GM19035 (cell line): ENCODE results near the gene STK39.

Experiments
- ATAC-seq: cut with Tn5 transposase; IDR thresholded peaks from one replicate; pipeline ENCODE4 v1.9.1; 2021; ENCODE audit not compliant: unreplicated experiment

Gene STK39

DNA sequence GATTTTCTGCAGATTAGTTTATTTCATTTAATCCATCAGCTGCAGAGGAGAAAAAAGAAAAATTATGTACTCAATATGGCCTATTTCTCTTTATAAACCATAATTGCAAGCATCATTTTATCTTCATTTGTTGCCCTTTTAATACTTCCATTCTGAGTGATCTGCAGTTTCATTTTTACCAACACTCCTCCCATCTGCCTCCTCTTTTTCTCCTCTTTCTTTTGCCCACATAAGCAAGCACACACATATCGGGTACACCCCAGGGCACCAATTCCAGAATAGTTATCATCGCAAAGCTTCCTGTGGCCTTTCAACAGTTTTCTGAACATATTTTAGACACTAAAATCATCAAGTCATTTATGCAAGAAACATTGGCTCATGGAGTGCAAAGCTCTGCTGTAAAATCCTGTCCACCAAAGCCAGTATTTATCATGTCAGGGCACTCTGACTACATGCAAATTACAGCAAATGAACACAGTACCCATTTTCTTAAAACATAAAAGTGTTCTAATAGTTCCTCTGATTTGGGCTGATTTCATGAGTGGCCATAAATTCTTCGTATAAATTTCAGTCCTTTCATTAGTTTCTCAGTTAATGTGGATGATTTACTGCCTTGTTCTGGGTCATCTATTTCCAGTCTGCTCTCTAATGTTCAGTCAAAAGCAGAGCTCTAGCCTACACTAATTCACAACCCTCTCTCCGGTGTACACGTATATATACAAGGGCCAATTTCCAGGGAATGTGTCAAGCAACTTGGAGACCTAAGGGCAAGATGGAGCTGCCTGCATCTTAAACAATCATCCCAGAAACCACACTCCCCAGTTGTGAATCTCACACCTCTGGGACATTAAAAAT lies 281.3 kb downstream of the STK39 start:
- no peak for ATAC-seq

DNA sequence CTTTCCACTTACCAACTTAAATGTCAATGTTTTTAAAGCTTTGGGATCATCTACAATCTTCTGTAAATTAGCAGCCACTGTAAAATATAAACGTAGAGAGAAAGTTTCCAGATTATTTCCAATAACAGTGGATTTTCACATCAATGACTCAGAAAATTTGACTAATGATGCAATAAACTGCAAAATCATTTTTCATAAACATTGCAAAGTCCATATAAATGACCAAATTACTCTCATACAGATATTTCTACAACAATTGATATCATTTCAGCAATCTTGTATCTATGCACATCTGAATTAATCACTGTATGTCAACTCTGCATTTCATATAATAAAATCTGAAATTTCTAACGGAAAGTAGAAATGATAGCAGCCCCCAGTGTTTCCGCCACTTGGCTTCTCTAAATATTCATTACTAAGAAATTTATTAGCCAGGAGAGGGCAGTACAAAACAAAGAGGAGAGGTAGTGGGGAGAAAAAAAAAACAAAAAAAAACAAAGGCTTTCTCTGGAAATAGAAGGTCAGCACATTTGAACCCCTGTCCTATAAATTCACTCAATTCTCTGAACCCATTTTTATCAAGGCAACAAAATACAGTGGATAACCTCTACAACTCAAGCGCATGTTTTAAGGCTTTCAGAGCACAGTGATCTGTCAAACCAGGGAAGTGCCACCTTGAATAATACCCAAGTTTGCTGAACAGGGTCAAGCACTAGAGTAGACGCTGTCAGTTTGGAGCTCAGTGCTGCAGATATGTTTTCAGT lies 282.6 kb downstream of the STK39 start:
- ATAC-seq: no peak

DNA sequence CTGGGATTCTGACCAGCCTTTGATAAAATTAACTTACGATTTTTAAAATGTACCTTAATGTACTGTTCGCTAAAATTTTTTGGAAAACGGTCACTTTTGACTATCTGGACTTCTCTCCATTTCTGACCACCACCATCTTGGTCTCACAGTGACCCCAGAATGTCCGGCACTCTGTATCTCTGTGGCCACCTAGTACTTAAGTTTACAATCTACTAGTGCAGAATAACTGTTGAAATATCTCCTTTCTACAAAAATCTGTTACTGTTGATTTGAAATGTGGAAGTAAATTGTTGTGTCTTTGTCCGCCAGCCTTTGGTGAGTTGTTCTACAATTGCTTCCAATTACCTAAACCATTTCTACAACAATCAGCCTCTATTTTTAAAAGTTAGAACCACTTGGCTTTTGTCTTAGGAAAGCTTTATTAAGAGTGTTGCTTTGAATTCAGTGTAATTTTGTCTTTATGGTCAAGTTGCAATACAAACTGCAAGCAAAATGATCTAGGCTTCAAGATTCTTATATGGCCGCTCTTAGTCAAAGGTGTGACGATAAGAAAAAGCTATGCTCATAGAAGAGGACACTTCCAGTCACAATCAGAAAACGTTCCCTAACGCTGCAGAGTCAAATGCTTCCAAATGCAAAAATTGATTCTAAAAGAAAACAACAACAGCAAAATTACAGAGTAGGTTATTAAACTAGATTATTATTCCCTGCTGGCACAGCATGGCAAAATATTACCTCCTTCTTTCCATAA lies 283.3 kb downstream of the STK39 start:
- ATAC-seq: no peak

- no peak for ATAC-seq
Observed at GRCh38 chr2:167962436-167963226, 284.8 kb downstream of the STK39 start.

DNA sequence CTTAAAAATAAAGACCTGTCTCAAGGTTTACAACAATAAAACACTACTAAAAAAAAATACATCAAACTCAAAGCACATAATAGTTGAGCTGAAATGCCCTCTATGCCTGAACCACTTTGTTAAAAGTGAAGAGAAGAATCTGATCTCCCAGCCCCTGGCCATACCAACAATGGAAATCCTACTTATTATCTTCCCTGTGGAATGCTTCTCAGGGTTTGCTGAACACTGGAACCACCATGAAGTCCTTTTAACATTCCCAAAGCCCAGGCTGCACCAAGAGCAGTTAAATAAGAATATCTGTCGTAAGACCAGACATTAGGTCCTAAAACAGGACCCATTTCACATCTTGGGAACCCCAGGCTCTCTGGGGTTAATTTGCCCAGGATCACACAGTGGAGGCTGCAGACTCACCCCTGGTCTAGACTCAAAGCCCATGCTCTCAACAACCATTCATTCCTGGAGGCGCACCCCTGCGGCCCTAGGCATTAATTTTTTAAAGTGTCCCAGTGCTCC lies 285.8 kb downstream of the STK39 start:
- ATAC-seq: no peak

GRCh38 chr2:167960089-167960747 lies 287.2 kb downstream of the STK39 start:
- ATAC-seq: no peak

- ATAC-seq: no peak
Observed at GRCh38 chr2:167957662-167958061, 289.7 kb downstream of the STK39 start.

- ATAC-seq: no peak
Observed at GRCh38 chr2:167955264-167955906, 292.0 kb downstream of the STK39 start.

- no peak for ATAC-seq
Observed at GRCh38 chr2:167954495-167954894, 292.9 kb downstream of the STK39 start.

DNA sequence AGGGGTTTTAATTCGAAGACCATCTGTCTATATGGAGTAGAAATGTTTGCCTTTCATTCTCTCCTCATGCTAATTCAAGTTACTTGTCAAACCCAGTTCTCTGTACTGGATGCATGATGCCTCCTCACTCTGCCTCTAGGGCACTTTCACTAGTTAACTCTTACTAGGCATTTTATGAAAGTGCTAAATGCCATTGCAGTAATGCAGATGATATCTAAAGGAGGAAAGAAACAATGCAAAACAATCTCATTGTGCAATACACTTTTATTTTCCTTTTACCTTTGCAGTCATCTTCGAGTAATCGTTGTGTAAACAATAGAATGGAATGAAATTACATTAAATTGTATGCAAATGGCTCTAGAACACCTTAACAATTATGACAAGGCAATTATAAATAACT lies 293.6 kb downstream of the STK39 start:
- no peak for ATAC-seq

- no peak for ATAC-seq
Observed at GRCh38 chr2:167950571-167950970, 296.8 kb downstream of the STK39 start.

DNA sequence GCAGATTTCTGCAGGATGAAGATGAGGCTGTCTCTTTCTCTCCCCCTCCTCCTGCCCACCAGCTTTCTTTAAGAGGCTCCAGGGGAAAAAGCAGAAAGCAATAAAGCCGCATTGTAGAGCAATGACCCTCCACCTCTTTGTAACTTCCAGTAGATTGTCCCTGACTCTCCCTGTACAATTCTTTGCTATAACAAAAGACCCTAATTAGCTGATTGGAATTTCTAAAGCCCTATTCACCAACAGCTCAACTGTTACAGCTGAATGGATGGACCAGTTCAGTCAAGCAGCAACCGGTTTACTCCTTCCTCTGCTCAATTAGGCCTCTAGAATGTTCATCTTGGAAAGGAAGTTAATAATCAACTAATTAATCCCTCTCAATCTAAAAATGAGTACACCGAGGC lies 301.0 kb downstream of the STK39 start:
- ATAC-seq: no peak

DNA sequence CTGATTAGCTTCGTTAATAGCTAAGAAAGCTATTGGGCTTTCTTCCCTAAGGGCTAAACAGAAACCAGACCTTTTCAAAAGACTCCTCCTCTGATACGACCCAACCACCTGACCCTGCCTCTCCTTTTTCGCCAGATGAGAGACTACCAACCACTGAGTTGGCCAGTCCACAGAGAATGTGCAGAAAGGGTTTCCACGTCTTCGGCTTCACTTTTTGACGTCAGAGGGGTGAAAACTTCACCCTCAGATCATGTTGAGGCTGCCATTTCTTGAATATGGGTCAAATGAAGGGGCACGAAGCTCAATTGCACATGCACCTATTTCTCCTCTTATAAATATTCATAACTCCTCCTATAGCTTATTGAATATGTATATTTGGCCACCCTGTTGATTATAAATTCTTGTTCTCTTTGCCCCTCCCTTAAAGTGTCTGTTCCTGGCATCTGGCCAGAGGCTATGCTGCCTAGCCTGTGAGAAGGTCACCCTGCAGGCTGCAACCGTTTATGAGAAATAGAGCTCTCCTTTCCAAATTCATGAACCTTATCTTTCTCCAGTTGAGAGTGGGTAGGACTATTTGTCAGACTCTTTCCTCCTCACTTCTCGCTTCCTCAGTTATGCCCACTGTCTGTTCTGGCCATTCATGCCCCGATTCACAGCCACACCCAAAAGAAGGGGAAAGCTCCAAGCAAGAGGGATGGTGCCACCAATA lies 301.6 kb downstream of the STK39 start:
- ATAC-seq: no peak

- ATAC-seq: no peak
Observed at GRCh38 chr2:167944825-167945659, 302.4 kb downstream of the STK39 start.

DNA sequence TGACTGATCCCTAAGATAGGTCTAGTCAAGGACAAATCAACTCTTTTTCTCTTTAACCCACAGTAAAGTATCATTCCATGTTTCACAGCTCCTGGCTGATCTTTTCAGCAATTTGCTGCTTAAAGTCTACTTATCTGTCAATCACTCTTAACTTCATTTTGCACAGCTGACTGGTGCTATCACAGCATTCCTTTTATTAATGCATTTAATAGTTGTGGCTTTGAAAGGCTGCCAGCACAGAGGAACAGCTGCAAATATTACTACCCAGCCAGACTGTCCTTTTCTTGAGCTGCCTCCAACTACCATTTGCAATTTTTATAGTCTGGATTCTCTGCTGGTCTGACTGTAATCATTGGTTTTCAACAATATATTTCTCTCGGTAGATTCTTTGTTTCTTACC lies 303.5 kb downstream of the STK39 start:
- ATAC-seq: no peak

DNA sequence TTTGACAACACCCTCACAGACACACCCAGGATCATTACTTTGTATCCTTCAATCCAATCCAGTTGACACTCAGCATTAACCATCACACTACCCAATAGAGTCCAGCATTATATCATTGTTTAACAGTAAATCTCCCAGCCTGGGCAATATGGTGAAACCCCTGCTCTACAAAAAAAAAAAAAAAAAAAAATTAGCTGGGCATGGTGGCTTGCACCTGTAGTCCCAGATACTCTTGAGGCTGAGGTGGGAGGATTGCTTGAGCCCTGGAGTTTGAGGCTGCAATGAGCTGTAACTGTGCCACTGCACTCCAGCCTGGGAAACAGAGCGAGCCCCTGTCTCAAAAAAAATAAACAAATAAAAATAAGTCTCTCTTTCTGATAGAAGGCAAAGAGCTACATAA lies 304.0 kb downstream of the STK39 start:
- ATAC-seq: no peak

GRCh38 chr2:167942366-167943081 lies 304.9 kb downstream of the STK39 start:
- ATAC-seq: no peak
